HEK293 (cell line): ENCODE results near the gene AAR2.

Experiments
- CTCF ChIA-PET: fragments of 350-600 bp; formaldehyde crosslinking; extraction: SDS; loops from one replicate; lab custom pipeline; 2021; ENCODE audit warnings: antibody characterized with exemption; lab: Yijun Ruan, JAX
- POLR2A ChIA-PET: fragments of 300-600 bp; formaldehyde crosslinking; extraction: SDS; loops from one replicate; lab custom pipeline; 2020; ENCODE audit warnings: antibody characterized with exemption, inconsistent platforms; lab: Yijun Ruan, JAX
- H3K27ac ChIP-seq: fragments of 200-500 bp; sonication (Bioruptor generic); 2 replicates; pipeline ENCODE4 v1.5.1; 2014; ENCODE audit warnings: low read depth, low read length, control low read depth, inconsistent platforms; ENCODE audit errors: extremely low read depth
- H3K36me3 ChIP-seq, 2 experiments: fragments of 200-500 bp in 1 of 2; sonication (Bioruptor generic) in 1 of 2; 1 replicate in 1 of 2; 2 replicates in 1 of 2; pipeline ENCODE4 v1.5.1; 2014 to 2017; ENCODE audit warnings: inconsistent platforms in 2 of 2, low read length in 2 of 2; ENCODE audit not compliant: control insufficient read depth in 2 of 2, insufficient read depth in 1 of 2
- H3K4me1 ChIP-seq: fragments of 200-500 bp; sonication (Bioruptor generic); 2 replicates; pipeline ENCODE4 v1.5.1; 2014; ENCODE audit warnings: mild to moderate bottlenecking, low read length, inconsistent platforms; ENCODE audit not compliant: control insufficient read depth, insufficient read depth
- H3K4me3 ChIP-seq: 2 replicates; pipeline ENCODE4 v1.5.1; 2011; ENCODE audit warnings: low read depth, mild to moderate bottlenecking, control low read depth, low read length, moderate library complexity
- H3K9me3 ChIP-seq: fragments of 200-500 bp; sonication (Bioruptor generic); 2 replicates; pipeline ENCODE4 v1.5.1; 2014; ENCODE audit warnings: low read depth, low read length, inconsistent platforms; ENCODE audit not compliant: control insufficient read depth, insufficient read depth
- CTCF ChIP-seq: fragments of 450-650 bp; formaldehyde crosslinking; IDR thresholded peaks from 2 replicates; pipeline ENCODE4 v1.5.1; 2016; ENCODE audit warnings: missing biosample characterization, missing genetic modification characterization
- EGR2 ChIP-seq: fragments of 450-650 bp; formaldehyde crosslinking; IDR thresholded peaks from 2 replicates; pipeline ENCODE4 v1.5.1; 2016; ENCODE audit warnings: low read depth, missing biosample characterization, missing genetic modification characterization
- GLIS1 ChIP-seq: fragments of 450-650 bp; formaldehyde crosslinking; IDR thresholded peaks from 2 replicates; pipeline ENCODE4 v1.5.1; 2016; ENCODE audit warnings: missing biosample characterization, missing genetic modification characterization
- GLIS2 ChIP-seq: fragments of 450-650 bp; formaldehyde crosslinking; IDR thresholded peaks from 2 replicates; pipeline ENCODE4 v1.5.1; 2016; ENCODE audit warnings: missing biosample characterization, missing genetic modification characterization
- KLF17 ChIP-seq: fragments of 450-650 bp; formaldehyde crosslinking; IDR thresholded peaks from 2 replicates; pipeline ENCODE4 v1.5.1; 2016; ENCODE audit warnings: missing biosample characterization, missing genetic modification characterization
- PRDM1 ChIP-seq: fragments of 450-650 bp; formaldehyde crosslinking; IDR thresholded peaks from 2 replicates; pipeline ENCODE4; 2016; ENCODE audit warnings: missing biosample characterization, missing genetic modification characterization
- YY2 ChIP-seq: fragments of 450-650 bp; formaldehyde crosslinking; IDR thresholded peaks from 2 replicates; pipeline ENCODE4 v1.5.1; 2016; ENCODE audit warnings: missing biosample characterization, missing genetic modification characterization
- ZBTB48 ChIP-seq: fragments of 450-650 bp; formaldehyde crosslinking; IDR thresholded peaks from 2 replicates; pipeline ENCODE4 v1.5.1; 2016; ENCODE audit warnings: missing biosample characterization, missing genetic modification characterization
- ZNF133 ChIP-seq: fragments of 450-650 bp; formaldehyde crosslinking; IDR thresholded peaks from 2 replicates; pipeline ENCODE4 v1.5.1; 2016; ENCODE audit warnings: missing biosample characterization, missing genetic modification characterization
- ZNF2 ChIP-seq: fragments of 450-650 bp; formaldehyde crosslinking; IDR thresholded peaks from 2 replicates; pipeline ENCODE4 v1.5.1; 2016; ENCODE audit warnings: missing biosample characterization, missing genetic modification characterization
- ZNF239 ChIP-seq: fragments of 450-650 bp; formaldehyde crosslinking; IDR thresholded peaks from 2 replicates; pipeline ENCODE4 v1.5.1; 2016; ENCODE audit warnings: missing biosample characterization, missing genetic modification characterization
- ZNF654 ChIP-seq: fragments of 450-650 bp; formaldehyde crosslinking; IDR thresholded peaks from 2 replicates; pipeline ENCODE4 v1.5.1; 2016; ENCODE audit warnings: low read depth, missing biosample characterization, missing genetic modification characterization
- ZNF830 ChIP-seq: fragments of 450-650 bp; IDR thresholded peaks from 2 replicates; pipeline ENCODE4 v1.5.0; 2018; ENCODE audit warnings: missing biosample characterization, missing genetic modification characterization, low read depth, mild to moderate bottlenecking, moderate library complexity
- ZNF837 ChIP-seq: fragments of 450-650 bp; formaldehyde crosslinking; IDR thresholded peaks from 2 replicates; pipeline ENCODE4 v1.5.1; 2016; ENCODE audit warnings: missing biosample characterization, missing genetic modification characterization
- TF ChIP-seq, protein P1 (sequence below): fragments of 450-650 bp; formaldehyde crosslinking; IDR thresholded peaks from 2 replicates; pipeline ENCODE4 v1.5.1; 2016; ENCODE audit warnings: missing biosample characterization, missing genetic modification characterization
- TF ChIP-seq, protein P2 (sequence below): fragments of 450-650 bp; formaldehyde crosslinking; IDR thresholded peaks from 2 replicates; pipeline ENCODE4 v1.5.1; 2016; ENCODE audit warnings: missing biosample characterization, missing genetic modification characterization, borderline replicate concordance

Gene AAR2

GRCh38 chr20:36197271-36197670, 39.0 kb upstream of the AAR2 start (continued):
- TF ChIP-seq GLIS1 (tag by site-specific recombination) (no peak), CTCF (tag by site-specific recombination) (no peak), ZNF837 (tag by site-specific recombination) (no peak), GLIS2 (no peak), ZNF133 (tag by site-specific recombination) (no peak)

DNA sequence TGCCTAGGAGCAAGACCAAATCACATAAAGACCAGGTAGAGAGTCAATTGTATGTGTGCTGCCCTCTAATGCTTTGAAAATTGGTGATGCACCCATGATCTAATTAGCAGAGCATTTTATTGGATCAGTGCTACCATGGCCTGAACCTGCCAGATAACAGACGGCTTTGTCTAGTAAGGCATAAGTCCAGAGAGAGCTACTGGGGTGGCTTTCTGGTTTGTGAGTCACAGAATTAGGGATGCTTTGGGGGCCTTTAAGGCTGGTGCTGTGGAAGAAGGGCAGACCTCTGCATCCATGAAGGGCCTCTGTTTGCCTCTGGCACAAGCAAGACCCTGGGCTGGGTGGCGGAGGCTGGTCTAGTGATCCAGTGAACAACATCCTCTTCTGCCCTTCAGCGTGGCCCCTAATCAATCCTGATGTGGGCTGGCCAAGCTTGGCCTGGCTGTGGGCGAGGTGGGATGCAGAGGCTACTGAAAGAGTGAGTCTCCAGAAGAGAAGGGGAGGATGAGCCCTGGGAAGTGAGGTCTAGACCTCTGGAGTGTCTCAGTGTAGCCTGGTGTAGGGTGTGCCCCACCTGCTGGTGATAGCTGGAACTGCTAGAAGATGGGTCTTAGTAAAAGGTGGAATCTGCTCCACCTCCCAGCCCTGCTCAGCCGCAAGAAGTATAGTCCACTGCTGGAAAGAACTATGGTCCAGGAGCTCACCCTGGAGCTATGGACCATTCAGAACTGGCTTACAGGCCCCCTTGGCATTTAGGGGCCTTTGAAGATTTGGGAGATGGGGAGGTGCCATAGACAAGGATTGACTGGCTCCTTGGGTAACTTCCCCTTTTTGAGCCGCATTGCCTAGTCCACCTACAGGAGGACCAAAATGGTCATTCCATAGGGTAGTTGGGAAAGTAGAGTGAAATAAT, 36.7 kb upstream of the AAR2 start:
- peak; percentile 59; the same call in 1 of the 2 replicates for TF ChIP-seq ZBTB48 (tag by site-specific recombination)
- TF ChIP-seq GLIS1 (tag by site-specific recombination): peak; percentile 20; the same call in 1 of the 2 replicates
- peak; percentile 72 for TF ChIP-seq CTCF (tag by site-specific recombination)
- TF ChIP-seq EGR2 (tag by site-specific recombination): 0 out of 2 replicates have a peak, but pooled peaks have one; percentile 14
- TF ChIP-seq ZNF2 (tag by site-specific recombination): 0 out of 2 replicates have a peak, but pooled peaks have one; percentile 52
- TF ChIP-seq, protein P1, sequence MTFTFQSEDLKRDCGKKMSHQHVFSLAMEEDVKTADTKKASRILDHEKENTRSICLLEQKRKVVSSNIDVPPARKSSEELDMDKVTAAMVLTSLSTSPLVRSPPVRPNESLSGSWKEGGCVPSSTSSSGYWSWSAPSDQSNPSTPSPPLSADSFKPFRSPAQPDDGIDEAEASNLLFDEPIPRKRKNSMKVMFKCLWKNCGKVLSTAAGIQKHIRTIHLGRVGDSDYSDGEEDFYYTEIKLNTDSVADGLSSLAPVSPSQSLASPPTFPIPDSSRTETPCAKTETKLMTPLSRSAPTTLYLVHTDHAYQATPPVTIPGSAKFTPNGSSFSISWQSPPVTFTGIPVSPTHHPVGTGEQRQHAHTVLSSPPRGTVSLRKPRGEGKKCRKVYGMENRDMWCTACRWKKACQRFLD (tag by site-specific recombination): no peak
- no peak for TF ChIP-seq ZNF830 (tag by site-specific recombination)
- TF ChIP-seq ZNF654 (tag by site-specific recombination): peak; percentile 91
- no peak for TF ChIP-seq YY2 (tag by site-specific recombination)
- no peak for TF ChIP-seq ZNF239
- CTCF ChIA-PET: interaction anchor here (0.5 to 7.9 kb wide), 32 partner anchors 10 to 902 kb away, joined by 3 to 101 read pairs (median 4); no protein-coding TSS in a partner anchor
- POLR2A ChIA-PET: interaction anchor here (0.5 kb wide), 1 partner anchor 252 kb away, joined by 3 read pairs; no protein-coding TSS in a partner anchor

GRCh38 chr20:36200451-36200850, 35.8 kb upstream of the AAR2 start:
- TF ChIP-seq KLF17 (tag by site-specific recombination) (no peak), ZNF133 (tag by site-specific recombination) (no peak), PRDM1 (tag by site-specific recombination) (peak; percentile 37; the same call in 1 of the 2 replicates)
- TF ChIP-seq, protein P2, sequence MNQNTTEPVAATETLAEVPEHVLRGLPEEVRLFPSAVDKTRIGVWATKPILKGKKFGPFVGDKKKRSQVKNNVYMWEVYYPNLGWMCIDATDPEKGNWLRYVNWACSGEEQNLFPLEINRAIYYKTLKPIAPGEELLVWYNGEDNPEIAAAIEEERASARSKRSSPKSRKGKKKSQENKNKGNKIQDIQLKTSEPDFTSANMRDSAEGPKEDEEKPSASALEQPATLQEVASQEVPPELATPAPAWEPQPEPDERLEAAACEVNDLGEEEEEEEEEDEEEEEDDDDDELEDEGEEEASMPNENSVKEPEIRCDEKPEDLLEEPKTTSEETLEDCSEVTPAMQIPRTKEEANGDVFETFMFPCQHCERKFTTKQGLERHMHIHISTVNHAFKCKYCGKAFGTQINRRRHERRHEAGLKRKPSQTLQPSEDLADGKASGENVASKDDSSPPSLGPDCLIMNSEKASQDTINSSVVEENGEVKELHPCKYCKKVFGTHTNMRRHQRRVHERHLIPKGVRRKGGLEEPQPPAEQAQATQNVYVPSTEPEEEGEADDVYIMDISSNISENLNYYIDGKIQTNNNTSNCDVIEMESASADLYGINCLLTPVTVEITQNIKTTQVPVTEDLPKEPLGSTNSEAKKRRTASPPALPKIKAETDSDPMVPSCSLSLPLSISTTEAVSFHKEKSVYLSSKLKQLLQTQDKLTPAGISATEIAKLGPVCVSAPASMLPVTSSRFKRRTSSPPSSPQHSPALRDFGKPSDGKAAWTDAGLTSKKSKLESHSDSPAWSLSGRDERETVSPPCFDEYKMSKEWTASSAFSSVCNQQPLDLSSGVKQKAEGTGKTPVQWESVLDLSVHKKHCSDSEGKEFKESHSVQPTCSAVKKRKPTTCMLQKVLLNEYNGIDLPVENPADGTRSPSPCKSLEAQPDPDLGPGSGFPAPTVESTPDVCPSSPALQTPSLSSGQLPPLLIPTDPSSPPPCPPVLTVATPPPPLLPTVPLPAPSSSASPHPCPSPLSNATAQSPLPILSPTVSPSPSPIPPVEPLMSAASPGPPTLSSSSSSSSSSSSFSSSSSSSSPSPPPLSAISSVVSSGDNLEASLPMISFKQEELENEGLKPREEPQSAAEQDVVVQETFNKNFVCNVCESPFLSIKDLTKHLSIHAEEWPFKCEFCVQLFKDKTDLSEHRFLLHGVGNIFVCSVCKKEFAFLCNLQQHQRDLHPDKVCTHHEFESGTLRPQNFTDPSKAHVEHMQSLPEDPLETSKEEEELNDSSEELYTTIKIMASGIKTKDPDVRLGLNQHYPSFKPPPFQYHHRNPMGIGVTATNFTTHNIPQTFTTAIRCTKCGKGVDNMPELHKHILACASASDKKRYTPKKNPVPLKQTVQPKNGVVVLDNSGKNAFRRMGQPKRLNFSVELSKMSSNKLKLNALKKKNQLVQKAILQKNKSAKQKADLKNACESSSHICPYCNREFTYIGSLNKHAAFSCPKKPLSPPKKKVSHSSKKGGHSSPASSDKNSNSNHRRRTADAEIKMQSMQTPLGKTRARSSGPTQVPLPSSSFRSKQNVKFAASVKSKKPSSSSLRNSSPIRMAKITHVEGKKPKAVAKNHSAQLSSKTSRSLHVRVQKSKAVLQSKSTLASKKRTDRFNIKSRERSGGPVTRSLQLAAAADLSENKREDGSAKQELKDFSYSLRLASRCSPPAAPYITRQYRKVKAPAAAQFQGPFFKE (tag by site-specific recombination): no peak
- no peaks in the 10 kb centered on the region for H3K4me1 ChIP-seq
- no peak overlapping the region for H3K4me3 ChIP-seq
- H3K36me3 ChIP-seq: peaks cover 0 to 36% of the 10 kb centered on the region in 2 experiments; a peak in 2 of 3 replicates
- ChIA-PET CTCF (interaction anchor here (0.6 to 7.9 kb wide), 17 partner anchors 10 to 421 kb away, joined by 3 to 101 read pairs (median 7); no protein-coding TSS in a partner anchor), POLR2A (no interaction called here)
- H3K9me3 ChIP-seq: no peaks in the 10 kb centered on the region
- no peak overlapping the region for H3K27ac ChIP-seq

More for the DNA sequence above, 36.7 kb upstream of the AAR2 start:
- peaks cover 0 to 39% of the 10 kb centered on the region in 2 experiments; a peak in 2 of 3 replicates for H3K36me3 ChIP-seq
- no peaks in the 10 kb centered on the region for H3K9me3 ChIP-seq
- H3K27ac ChIP-seq: no peak overlapping the region
- H3K4me1 ChIP-seq: no peaks in the 10 kb centered on the region
- no peak overlapping the region for H3K4me3 ChIP-seq
